Activated CD4-positive, alpha-beta T cell treated with anti-CD3 and anti-CD28 coated beads for 36 hours (primary cell): ENCODE results near the gene ENDOD1. TPM values are rescaled to one million over a fixed set of nuclear protein-coding genes. Genes with fewer than 3 reads are reported as not detected.
"Not testable (repeated sequence)": the region's sequence is repeated elsewhere in the genome, so short reads cannot be mapped to it uniquely, and the experiment has no call there.

ENCODE experiments used
- ATAC-seq: fragments of 200-7000 bp; cut with Tn5 transposase; one replicate; pipeline ENCODE4 v1.10.0; 2021; ENCODE audit warnings: mild to moderate bottlenecking, moderate library complexity
- CTCF ChIA-PET: fragments of 350-600 bp; sonication (Branson Sonifier 250); formaldehyde crosslinking; loops from one replicate; lab custom pipeline; 2021; ENCODE audit warnings: antibody characterized with exemption; lab: Charles Lee
- POLR2A ChIA-PET: fragments of 350-600 bp; sonication (Branson Sonifier 250); formaldehyde crosslinking; loops from one replicate; lab custom pipeline; 2021; ENCODE audit warnings: antibody characterized with exemption, inconsistent platforms; lab: Charles Lee
- DNase-seq: peaks from one replicate; pipeline ENCODE4 v3.0.0-alpha.2; 2020
- H3K27ac Mint-ChIP-seq: one replicate; pipeline ENCODE4 v1.8.0; 2021; ENCODE audit warnings: mixed read lengths
- H3K27me3 Mint-ChIP-seq: one replicate; pipeline ENCODE4 v1.8.0; 2021; ENCODE audit warnings: mixed read lengths
- H3K36me3 Mint-ChIP-seq: one replicate; pipeline ENCODE4 v1.8.0; 2021; ENCODE audit warnings: low read depth, mixed read lengths
- H3K4me1 Mint-ChIP-seq: one replicate; pipeline ENCODE4 v1.8.0; 2021; ENCODE audit warnings: mixed read lengths
- H3K4me3 Mint-ChIP-seq: one replicate; pipeline ENCODE4 v1.8.0; 2021; ENCODE audit warnings: mild to moderate bottlenecking, moderate library complexity, mixed read lengths
- H3K9me3 Mint-ChIP-seq: one replicate; pipeline ENCODE4 v1.8.0; 2021; ENCODE audit warnings: low read depth, mixed read lengths
- intact Hi-C, 2 experiments: fragments of 100-400 bp; cut with DNase I in 1 of 2; cut with micrococcal nuclease in 1 of 2; formaldehyde crosslinking; loops; one replicate each; pipeline versions ENCODE4 v1.14.2 to v1.15.1; 2022 to 2024; cut with DNase I, micrococcal nuclease
- total RNA-seq, 2 experiments: library from RNA; stranded (reverse); gene quantifications; one replicate each; pipeline ENCODE4 v1.2.3, GENCODE V29; 2021

The ENDOD1 gene
- total RNA-seq, 2 experiments from 2014 or later: 11.1 to 13.1 TPM

GRCh38 chr11:95119361-95120060 lies 29.9 kb downstream of the ENDOD1 start:
- POLR2A ChIA-PET: no interaction called here
- intact Hi-C loops: no loop called here
- H3K9me3 Mint-ChIP-seq: peaks cover 2% of the 10 kb centered on the region
- no peaks in the 10 kb centered on the region for H3K27me3 Mint-ChIP-seq
- peak; percentile 51 for ATAC-seq
- no peak overlapping the region for H3K27ac Mint-ChIP-seq
- CTCF ChIA-PET: interaction anchor here (0.9 kb wide), 1 partner anchor 26 kb away, joined by 4 read pairs; no protein-coding TSS in a partner anchor
- no peak for DNase-seq
- peaks cover 1% of the 10 kb centered on the region for H3K36me3 Mint-ChIP-seq
- peaks cover 5% of the 10 kb centered on the region for H3K4me1 Mint-ChIP-seq
- no peak overlapping the region for H3K4me3 Mint-ChIP-seq

GRCh38 chr11:95121698-95122097 lies 32.1 kb downstream of the ENDOD1 start:
- Mint-ChIP-seq H3K36me3 (peaks cover 1% of the 10 kb centered on the region), H3K4me1 (peaks cover 5% of the 10 kb centered on the region), H3K9me3 (peaks cover 2% of the 10 kb centered on the region), H3K27ac (no peak overlapping the region), H3K27me3 (no peaks in the 10 kb centered on the region), H3K4me3 (no peak overlapping the region)
- ATAC-seq (no peak), DNase-seq (no peak)
- CTCF ChIA-PET: no interaction called here
- intact Hi-C loops: no loop called here
- POLR2A ChIA-PET: no interaction called here

GRCh38 chr11:95123556-95123955 lies 33.9 kb downstream of the ENDOD1 start:
- H3K36me3 Mint-ChIP-seq: peaks cover 2% of the 10 kb centered on the region
- peak overlapping the region; percentile 6 for H3K27ac Mint-ChIP-seq
- no peaks in the 10 kb centered on the region for H3K27me3 Mint-ChIP-seq
- peaks cover 8% of the 10 kb centered on the region for H3K4me1 Mint-ChIP-seq
- intact Hi-C loops: no loop called here
- no peak overlapping the region for H3K4me3 Mint-ChIP-seq
- ChIA-PET POLR2A (no interaction called here), CTCF (no interaction called here)
- ATAC-seq (no peak), DNase-seq (no peak)
- H3K9me3 Mint-ChIP-seq: peaks cover under 1% of the 10 kb centered on the region

GRCh38 chr11:95128602-95129001 lies 39.0 kb downstream of the ENDOD1 start:
- ATAC-seq (peak; percentile 33), DNase-seq (no peak)
- no peak overlapping the region for H3K27ac Mint-ChIP-seq
- H3K36me3 Mint-ChIP-seq: peaks cover 14% of the 10 kb centered on the region
- H3K4me1 Mint-ChIP-seq: peaks cover 4% of the 10 kb centered on the region
- H3K27me3 Mint-ChIP-seq: no peaks in the 10 kb centered on the region
- no peaks in the 10 kb centered on the region for H3K9me3 Mint-ChIP-seq
- ChIA-PET CTCF (no interaction called here), POLR2A (no interaction called here)
- H3K4me3 Mint-ChIP-seq: no peak overlapping the region
- intact Hi-C loops: no loop called here

- Mint-ChIP-seq H3K4me3 (no peak overlapping the region), H3K4me1 (peaks cover 8% of the 10 kb centered on the region), H3K9me3 (no peaks in the 10 kb centered on the region), H3K27me3 (no peaks in the 10 kb centered on the region), H3K36me3 (peaks cover 14% of the 10 kb centered on the region), H3K27ac (no peak overlapping the region)
- POLR2A ChIA-PET: no interaction called here
- CTCF ChIA-PET: interaction anchor here (0.6 to 0.7 kb wide), 3 partner anchors 9 to 232 kb away, joined by 3 to 5 read pairs (median 3); no protein-coding TSS in a partner anchor
- intact Hi-C loops: no loop called here
- DNase-seq: no peak
- no peak for ATAC-seq
Observed at GRCh38 chr11:95132956-95133355, 43.3 kb downstream of the ENDOD1 start.

GRCh38 chr11:95134491-95134890 lies 44.8 kb downstream of the ENDOD1 start:
- ATAC-seq: peak; percentile 52
- intact Hi-C loops: no loop called here
- no peak overlapping the region for H3K27ac Mint-ChIP-seq
- H3K9me3 Mint-ChIP-seq: no peaks in the 10 kb centered on the region
- DNase-seq: peak; percentile 22
- no peak overlapping the region for H3K4me3 Mint-ChIP-seq
- no peaks in the 10 kb centered on the region for H3K27me3 Mint-ChIP-seq
- POLR2A ChIA-PET: no interaction called here
- H3K36me3 Mint-ChIP-seq: peaks cover 6% of the 10 kb centered on the region
- CTCF ChIA-PET: no interaction called here
- H3K4me1 Mint-ChIP-seq: peaks cover 5% of the 10 kb centered on the region

- Mint-ChIP-seq H3K4me1 (peaks cover 5% of the 10 kb centered on the region), H3K36me3 (peaks cover 5% of the 10 kb centered on the region), H3K27me3 (no peaks in the 10 kb centered on the region), H3K9me3 (no peaks in the 10 kb centered on the region), H3K27ac (no peak overlapping the region), H3K4me3 (no peak overlapping the region)
- no peak for ATAC-seq
- CTCF ChIA-PET: no interaction called here
- POLR2A ChIA-PET: no interaction called here
- intact Hi-C loops: loop anchor here in 1 of 2 experiments (5.0 kb wide), 1 partner anchor 68 kb away; the partner anchor contains the start of gene SRSF8
- no peak for DNase-seq
Observed at GRCh38 chr11:95135155-95135554, 45.5 kb downstream of the ENDOD1 start.

GRCh38 chr11:95135880-95136279 lies 46.2 kb downstream of the ENDOD1 start:
- H3K36me3 Mint-ChIP-seq: peaks cover 5% of the 10 kb centered on the region
- H3K4me1 Mint-ChIP-seq: peaks cover 5% of the 10 kb centered on the region
- H3K9me3 Mint-ChIP-seq: no peaks in the 10 kb centered on the region
- DNase-seq: no peak
- intact Hi-C loops: loop anchor here in 1 of 2 experiments (5.0 kb wide), 1 partner anchor 69 kb away; the partner anchor contains the start of gene SRSF8
- ChIA-PET POLR2A (no interaction called here), CTCF (interaction anchor here (0.5 to 1.0 kb wide), 2 partner anchors 44 to 69 kb away, joined by 3 read pairs; partner anchors contain the start of gene SRSF8)
- no peak overlapping the region for H3K4me3 Mint-ChIP-seq
- H3K27ac Mint-ChIP-seq: no peak overlapping the region
- no peaks in the 10 kb centered on the region for H3K27me3 Mint-ChIP-seq
- ATAC-seq: peak; percentile 50

GRCh38 chr11:95136747-95137146 lies 47.1 kb downstream of the ENDOD1 start:
- H3K27ac Mint-ChIP-seq, H3K4me3 Mint-ChIP-seq, H3K36me3 Mint-ChIP-seq, H3K27me3 Mint-ChIP-seq, H3K9me3 Mint-ChIP-seq, H3K4me1 Mint-ChIP-seq, DNase-seq, POLR2A ChIA-PET, ATAC-seq: not testable (repeated sequence)
- intact Hi-C loops: loop anchor here in 1 of 2 experiments (5.0 kb wide), 1 partner anchor 69 kb away; the partner anchor contains the start of gene SRSF8
- CTCF ChIA-PET: interaction anchor here (1.0 to 1.6 kb wide), 6 partner anchors 10 to 163 kb away, joined by 3 to 7 read pairs (median 3); partner anchors contain the start of genes CWC15 and KDM4D

- intact Hi-C loops: loop anchor here in 1 of 2 experiments (5.0 kb wide), 1 partner anchor 70 kb away; the partner anchor contains the start of gene SRSF8
- DNase-seq: no peak
- H3K27ac Mint-ChIP-seq: no peak overlapping the region
- no peak for ATAC-seq
- CTCF ChIA-PET: interaction anchor here (1.0 to 1.6 kb wide), 6 partner anchors 10 to 164 kb away, joined by 3 to 7 read pairs (median 3); partner anchors contain the start of genes CWC15 and KDM4D
- no peak overlapping the region for H3K4me3 Mint-ChIP-seq
- POLR2A ChIA-PET: no interaction called here
- H3K9me3 Mint-ChIP-seq: no peaks in the 10 kb centered on the region
- H3K36me3 Mint-ChIP-seq: no peaks in the 10 kb centered on the region
- peaks cover 2% of the 10 kb centered on the region for H3K27me3 Mint-ChIP-seq
- H3K4me1 Mint-ChIP-seq: peaks cover 5% of the 10 kb centered on the region
Observed at GRCh38 chr11:95137299-95137698, 47.7 kb downstream of the ENDOD1 start.

GRCh38 chr11:95138448-95138847 lies 48.8 kb downstream of the ENDOD1 start:
- ChIA-PET CTCF (no interaction called here), POLR2A (no interaction called here)
- peaks cover 4% of the 10 kb centered on the region for H3K27me3 Mint-ChIP-seq
- no peak overlapping the region for H3K27ac Mint-ChIP-seq
- no peaks in the 10 kb centered on the region for H3K9me3 Mint-ChIP-seq
- H3K4me3 Mint-ChIP-seq: no peak overlapping the region
- no peaks in the 10 kb centered on the region for H3K36me3 Mint-ChIP-seq
- H3K4me1 Mint-ChIP-seq: peaks cover 5% of the 10 kb centered on the region
- intact Hi-C loops: loop anchor here (1.0 to 5.0 kb wide), 2 partner anchors 69 to 71 kb away; partner anchors contain the start of gene SRSF8 (in 1 of the 2)
- ATAC-seq: peak; percentile 69
- no peak for DNase-seq
